Activated T-helper 9 cell treated with anti-CD3 and anti-CD28 coated beads, Interleukin-2, amount 50 U/mL, for 16 hours (primary cell): ENCODE data around the gene PARD6A.

Experiments
- DNase-seq: peaks from one replicate; pipeline ENCODE4 v3.0.0-alpha.2; 2020; ENCODE audit warnings: low read depth

PARD6A gene

DNA sequence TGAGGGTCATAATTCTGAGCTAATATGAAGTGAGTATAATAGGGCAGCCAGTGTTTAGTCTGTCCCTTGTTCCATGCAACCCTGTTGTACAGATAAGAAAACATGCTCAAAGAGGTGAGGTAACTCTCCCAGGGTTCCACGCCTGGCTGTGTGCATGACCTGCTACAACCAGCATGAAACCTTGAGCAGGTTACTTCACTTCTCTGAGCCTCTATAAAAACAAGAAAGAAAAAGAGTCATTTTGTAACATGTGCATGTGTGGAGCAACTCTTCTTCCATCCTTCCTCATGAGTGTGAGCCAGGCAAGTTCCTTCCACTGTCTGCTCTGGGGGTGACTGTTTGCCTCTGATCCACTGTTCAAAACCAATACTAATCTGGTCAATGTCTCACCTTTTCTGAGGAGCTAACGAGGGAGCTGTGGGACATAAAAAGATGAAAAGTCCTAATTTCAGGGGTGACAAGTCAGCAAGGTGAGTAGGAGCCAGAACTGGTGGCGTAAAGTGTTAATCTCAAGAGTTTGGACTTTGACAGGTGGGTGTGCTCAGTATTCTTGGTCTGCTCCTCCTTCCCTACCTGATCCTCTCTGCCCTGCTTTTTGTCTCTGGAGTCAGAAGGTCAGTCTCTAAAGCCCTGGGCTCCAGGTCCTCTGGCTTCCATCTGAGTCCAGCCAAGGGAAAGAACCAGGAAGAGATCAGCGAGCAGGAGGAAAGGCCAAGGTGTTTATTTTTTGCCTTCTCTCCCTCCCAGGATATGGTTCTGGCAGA lies 36.8 kb downstream of the PARD6A start:
- no peak for DNase-seq

DNA sequence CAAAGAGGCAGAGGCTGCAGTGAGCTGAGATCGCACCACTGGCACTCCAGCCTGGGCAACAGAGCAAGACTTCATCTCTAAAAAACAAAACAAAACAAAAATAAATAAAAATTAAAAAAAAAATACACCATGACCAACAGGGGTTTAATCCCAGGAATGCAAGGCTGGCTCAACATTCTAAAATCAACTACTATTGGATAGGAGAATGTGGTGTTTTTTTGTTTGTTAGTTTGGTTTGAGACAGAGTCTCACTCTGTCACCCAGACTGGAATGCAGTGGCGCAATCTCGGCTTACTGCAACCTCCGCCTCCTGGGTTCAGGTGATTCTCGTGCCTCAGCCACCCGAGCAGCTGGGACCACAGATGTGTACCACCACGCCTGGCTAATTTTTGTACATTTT lies 38.5 kb downstream of the PARD6A start:
- DNase-seq, result no peak

DNA sequence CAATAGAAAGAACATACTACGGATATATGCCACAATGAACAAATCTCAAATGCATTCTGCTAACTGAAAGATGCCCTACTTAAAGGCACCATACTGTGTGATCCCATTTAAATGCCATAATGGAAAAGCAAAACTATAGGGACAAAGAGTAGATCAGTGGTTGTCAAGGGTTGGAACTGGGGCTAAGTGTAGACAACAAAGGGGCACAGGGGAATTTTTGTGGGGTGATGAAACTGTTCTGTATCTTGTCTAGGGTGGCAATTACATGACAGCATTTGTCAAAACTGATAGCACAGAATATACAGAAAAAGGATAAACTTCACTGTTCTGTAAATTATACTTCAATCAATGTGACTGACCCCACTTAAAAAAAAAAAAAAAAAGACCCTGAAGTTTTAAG lies 40.7 kb downstream of the PARD6A start:
- DNase-seq, result no peak

DNA sequence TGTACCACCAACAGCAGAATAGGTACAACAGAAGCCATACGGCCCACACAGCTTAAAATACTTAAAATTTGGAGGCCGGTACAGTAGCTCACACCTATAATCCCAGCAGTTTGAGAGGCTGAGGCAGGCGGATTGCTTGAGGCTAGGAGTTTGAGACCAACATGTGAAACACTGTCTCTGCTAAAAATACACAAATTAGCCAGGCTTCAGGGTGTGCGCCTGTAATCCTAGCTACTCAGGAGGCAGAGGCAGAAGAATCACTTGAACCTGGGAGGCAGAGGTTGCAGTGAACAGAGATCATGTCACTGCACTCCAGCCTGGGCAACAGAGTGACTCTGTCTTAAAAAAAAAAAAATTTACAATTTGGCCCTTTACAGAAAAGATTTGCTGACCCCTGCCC lies 41.4 kb downstream of the PARD6A start:
- no peak for DNase-seq

DNA sequence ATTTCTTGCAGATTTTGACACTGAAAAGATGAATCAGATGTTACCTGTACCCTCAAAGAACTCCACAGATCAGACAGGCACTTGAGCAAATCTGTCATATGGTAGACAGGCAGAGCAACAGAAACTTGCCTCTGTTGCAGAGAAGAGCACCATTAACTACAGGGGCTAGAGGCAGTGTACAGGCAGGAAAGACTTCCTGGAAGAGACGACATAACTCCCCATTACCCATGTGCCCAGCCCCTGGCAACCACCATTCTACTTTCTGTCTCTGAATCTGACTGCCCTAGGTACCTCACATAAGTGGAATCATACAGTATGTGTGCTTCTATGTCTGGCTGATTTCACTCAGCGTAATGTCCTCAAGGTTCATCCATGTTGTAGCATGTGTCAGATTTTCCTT lies 42.9 kb downstream of the PARD6A start:
- DNase-seq, result no peak

DNA sequence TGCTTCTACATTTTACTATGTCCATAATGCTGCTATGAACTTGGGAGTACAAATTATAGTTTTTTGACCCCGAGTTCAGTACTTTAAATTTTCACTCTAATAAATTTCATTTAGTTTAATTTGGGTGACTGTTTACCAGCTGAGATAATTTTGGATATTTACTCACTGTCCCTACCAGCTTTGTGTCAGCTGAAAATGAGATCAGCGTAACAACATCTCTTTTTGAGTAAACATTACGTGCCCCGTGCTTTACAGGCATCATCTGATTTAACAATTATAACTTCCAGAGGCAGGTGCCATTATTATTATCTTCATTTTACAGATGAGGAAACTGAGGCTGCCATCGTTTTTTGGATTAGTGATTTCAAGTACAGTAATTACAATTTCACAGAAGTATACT lies 43.4 kb downstream of the PARD6A start:
- DNase-seq, result no peak

DNA sequence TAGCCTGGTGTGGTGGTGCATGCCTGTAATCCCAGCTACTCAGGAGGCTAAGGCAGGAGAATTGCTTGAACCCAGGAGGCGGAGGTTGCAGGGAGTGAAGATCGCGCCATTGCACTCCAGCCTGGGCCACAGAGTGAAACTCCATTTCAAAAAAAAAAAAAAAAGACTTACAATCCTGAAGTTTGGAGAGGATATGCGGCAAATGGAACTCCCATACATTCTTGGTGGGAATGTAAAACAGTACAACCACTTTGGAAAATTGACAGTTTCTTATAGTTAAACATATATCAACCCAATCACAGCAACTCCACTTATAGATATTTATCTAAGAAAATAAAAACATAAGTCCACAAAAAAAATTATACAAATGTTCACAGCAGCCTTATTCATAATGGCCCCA lies 46.5 kb downstream of the PARD6A start:
- DNase-seq, result no peak

DNA sequence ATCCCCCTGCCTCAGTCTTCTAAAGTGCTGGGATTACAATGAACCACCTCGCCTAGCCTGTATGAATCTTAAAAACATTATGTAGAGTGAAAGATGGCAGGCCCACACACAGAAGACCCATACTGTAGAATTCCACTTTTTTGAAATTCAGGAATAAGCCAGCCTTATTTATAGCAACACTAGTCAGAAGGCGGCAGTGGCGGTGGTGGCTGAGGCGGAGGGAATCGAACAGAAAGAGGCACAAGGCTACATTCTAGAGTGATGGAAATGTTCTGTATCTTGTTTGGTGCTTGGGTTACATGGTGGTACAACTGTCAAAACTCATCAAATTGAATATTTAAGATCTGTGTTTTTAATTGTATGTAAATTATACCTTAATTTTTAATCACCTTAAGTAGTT lies 47.0 kb downstream of the PARD6A start:
- DNase-seq, result no peak

DNA sequence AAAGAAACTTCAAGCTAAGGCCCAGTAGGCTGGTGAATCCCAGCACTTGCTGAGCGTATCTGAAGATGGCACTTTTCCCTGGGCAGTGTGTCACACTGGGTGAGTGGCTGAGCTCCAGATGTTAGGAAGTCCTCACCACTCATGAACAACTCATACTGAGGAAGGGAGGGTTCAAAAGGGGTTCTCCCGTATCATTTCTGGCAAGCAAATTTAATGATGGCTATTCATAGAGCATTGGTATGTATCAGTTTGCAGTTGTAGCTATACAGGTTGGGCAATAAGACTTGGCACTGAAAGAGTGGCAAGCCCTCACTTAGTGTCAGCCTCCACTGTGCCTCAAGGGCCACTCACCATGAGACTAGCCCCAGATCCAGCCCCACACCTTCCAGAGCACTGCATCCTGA lies 47.6 kb downstream of the PARD6A start:
- no peak for DNase-seq

DNA sequence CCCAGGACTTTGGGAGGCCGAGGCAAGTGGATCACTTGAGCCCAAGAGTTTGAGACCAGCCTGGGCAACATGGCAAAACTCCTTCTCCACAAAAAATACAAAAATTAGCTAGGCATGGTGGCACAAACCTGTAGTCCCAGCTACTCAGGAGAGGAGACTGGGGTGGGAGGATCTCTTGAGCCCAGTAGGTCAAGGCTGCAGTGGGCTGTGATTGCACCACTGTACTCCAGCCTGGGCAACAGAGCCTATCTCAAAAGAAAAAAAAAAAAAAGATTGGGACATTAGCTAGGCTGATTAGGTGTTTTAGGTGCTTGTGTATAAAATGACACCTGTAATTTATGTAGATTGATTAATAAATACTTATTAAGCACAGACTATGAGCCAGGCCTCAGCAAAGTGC lies 48.3 kb downstream of the PARD6A start:
- no peak for DNase-seq

DNA sequence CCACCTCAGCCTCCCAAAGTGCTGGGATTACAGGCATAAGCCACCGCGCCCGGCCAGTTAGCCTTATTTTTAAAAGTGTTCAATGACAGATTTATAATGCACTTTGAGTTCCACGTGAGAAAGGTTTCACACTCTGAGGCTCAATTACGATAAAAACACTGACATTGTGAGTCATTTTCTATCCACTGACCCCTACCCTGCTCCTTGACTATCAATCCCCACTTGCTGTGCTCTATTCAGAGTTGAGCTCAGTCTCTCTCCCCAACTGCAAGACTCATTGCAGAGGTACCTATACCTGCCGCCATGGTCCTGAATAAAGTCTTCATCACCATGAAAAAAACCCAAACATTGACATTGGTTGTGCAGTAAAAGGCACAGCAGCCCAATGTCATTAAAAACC lies 49.8 kb downstream of the PARD6A start:
- no peak for DNase-seq
